HepG2 (cell line): Measurements from ENCODE around the gene SPIRE1. TPM values are rescaled to one million over a fixed set of nuclear protein-coding genes. Genes with fewer than 3 reads are reported as not detected.

Experiments
- BHLHE40 ChIP-seq: IDR thresholded peaks from 2 replicates; pipeline ENCODE4 v1.6.1; 2011; ENCODE audit warnings: low read length, improper control_type of control experiment
- BRD4 ChIP-seq: sonication (generic); formaldehyde crosslinking; IDR thresholded peaks from 2 replicates; pipeline ENCODE4 v1.4.0; 2020; ENCODE audit warnings: missing genetic modification reagents
- CBX5 ChIP-seq: sonication (generic); formaldehyde crosslinking; IDR thresholded peaks from 2 replicates; pipeline ENCODE4 v1.4.0; 2020; ENCODE audit warnings: missing genetic modification reagents, borderline replicate concordance
- DNMT1 ChIP-seq: sonication (generic); formaldehyde crosslinking; IDR thresholded peaks from 2 replicates; pipeline ENCODE4 v1.5.1; 2020; ENCODE audit warnings: mild to moderate bottlenecking, missing genetic modification reagents
- HOXA9 ChIP-seq: sonication (generic); formaldehyde crosslinking; IDR thresholded peaks from 2 replicates; pipeline ENCODE4 v1.8.1; 2022; ENCODE audit warnings: missing genetic modification reagents, mild to moderate bottlenecking, moderate library complexity, borderline replicate concordance
- IKZF5 ChIP-seq: IDR thresholded peaks from 2 replicates; pipeline ENCODE4 v1.6.1; 2018; ENCODE audit warnings: missing genetic modification reagents, mild to moderate bottlenecking, missing compliant biosample characterization
- IRX3 ChIP-seq: sonication (generic); formaldehyde crosslinking; IDR thresholded peaks from 2 replicates; pipeline ENCODE4 v1.8.1; 2023; ENCODE audit warnings: mild to moderate bottlenecking, low read depth, missing genetic modification reagents, borderline replicate concordance
- KAT2B ChIP-seq: fragments of 150-350 bp; IDR thresholded peaks from 2 replicates; pipeline ENCODE4 v1.6.1; 2014; ENCODE audit warnings: low read depth, low read length, borderline replicate concordance
- KAT7 ChIP-seq: IDR thresholded peaks from 2 replicates; pipeline ENCODE4 v1.6.1; 2018; ENCODE audit warnings: borderline replicate concordance, missing compliant biosample characterization
- KDM4B ChIP-seq: sonication (generic); formaldehyde crosslinking; IDR thresholded peaks from 2 replicates; pipeline ENCODE4 v1.4.0; 2020; ENCODE audit warnings: missing genetic modification reagents
- NR2F1 ChIP-seq, 2 experiments: fragments of 450-650 bp in 1 of 2; formaldehyde crosslinking in 1 of 2; IDR thresholded peaks; 2 replicates each; pipeline versions ENCODE4 v1.5.0 to v1.6.1; 2016 to 2020; ENCODE audit warnings: mild to moderate bottlenecking in 1 of 2, missing compliant biosample characterization in 1 of 2, missing genetic modification reagents in 1 of 2, moderate library complexity in 1 of 2
- PCBP2 ChIP-seq: fragments of 200-400 bp; formaldehyde crosslinking; optimal IDR thresholded peaks from 2 replicates; pipeline ENCODE3; 2018; ENCODE audit warnings: low read length, low read depth; ENCODE audit not compliant: poor library complexity, severe bottlenecking
- SIN3A ChIP-seq: IDR thresholded peaks from 2 replicates; pipeline ENCODE4 v1.6.1; 2011; ENCODE audit warnings: low read depth, mild to moderate bottlenecking, control low read depth, low read length, borderline replicate concordance
- SP5 ChIP-seq: IDR thresholded peaks from 2 replicates; pipeline ENCODE4 v1.6.1; 2016; ENCODE audit warnings: low read depth, borderline replicate concordance
- TBL1XR1 ChIP-seq: fragments of 150-350 bp; IDR thresholded peaks from 2 replicates; pipeline ENCODE4 v1.6.1; 2014; ENCODE audit warnings: borderline replicate concordance, low read length; ENCODE audit not compliant: partially characterized antibody
- ZNF251 ChIP-seq: sonication (generic); formaldehyde crosslinking; IDR thresholded peaks from 2 replicates; pipeline ENCODE4 v1.9.0; 2021; ENCODE audit warnings: mild to moderate bottlenecking, missing genetic modification reagents
- ZNF607 ChIP-seq: sonication (generic); formaldehyde crosslinking; IDR thresholded peaks from 2 replicates; pipeline ENCODE4 v1.5.1; 2020; ENCODE audit warnings: missing genetic modification reagents, mild to moderate bottlenecking, borderline replicate concordance
- ZNF670 ChIP-seq: sonication (generic); formaldehyde crosslinking; IDR thresholded peaks from 2 replicates; pipeline ENCODE4 v1.8.0; 2022; ENCODE audit warnings: mild to moderate bottlenecking, missing genetic modification reagents, borderline replicate concordance
- ZNF75D ChIP-seq: sonication (generic); formaldehyde crosslinking; IDR thresholded peaks from 2 replicates; pipeline ENCODE4 v1.8.1; 2023; ENCODE audit warnings: missing genetic modification reagents, mild to moderate bottlenecking, borderline replicate concordance
- ZSCAN30 ChIP-seq: sonication (generic); formaldehyde crosslinking; IDR thresholded peaks from 2 replicates; pipeline ENCODE4 v1.5.0; 2020; ENCODE audit warnings: mild to moderate bottlenecking, missing genetic modification reagents
- polyA plus RNA-seq, 8 experiments: library from polyadenylated mRNA; depleted of rRNA in 3 of 8; stranded (reverse) in 7 of 8; unstranded in 1 of 8; fragments of >200 nt; fragmentation: Illumina TruSeq in 4 of 8; extraction: Trizol in 4 of 8; gene quantifications; 2 replicates each; pipeline versions ENCODE4 v1.2.1 to v1.2.3, GENCODE V29; 2011 to 2016; ENCODE audit warnings: low read depth in 4 of 8, missing spikeins in 1 of 8, mixed read lengths in 1 of 8; ENCODE audit not compliant: insufficient read depth in 1 of 8
- total RNA-seq, 5 experiments: library from RNA; depleted of rRNA; stranded (reverse); fragments of >200 nt; fragmentation: Illumina TruSeq; extraction: Trizol; gene quantifications; 2 replicates each; pipeline ENCODE4 v1.2.3, GENCODE V29; 2016; ENCODE audit warnings: low read depth in 1 of 5
- TF ChIP-seq, protein P1 (sequence below), 2 experiments: sonication (generic) in 1 of 2; formaldehyde crosslinking in 1 of 2; IDR thresholded peaks; 2 replicates each; pipeline versions ENCODE4 v1.5.1 to v1.6.1; 2011 to 2020; ENCODE audit warnings: borderline replicate concordance in 1 of 2, low read depth in 1 of 2, low read length in 1 of 2, mild to moderate bottlenecking in 1 of 2, missing genetic modification reagents in 1 of 2, moderate library complexity in 1 of 2
- TF ChIP-seq, protein P2 (sequence below): sonication (generic); formaldehyde crosslinking; IDR thresholded peaks from 2 replicates; pipeline ENCODE4 v1.4.0; 2020; ENCODE audit warnings: missing genetic modification reagents
- TF ChIP-seq, protein P3 (sequence below): sonication (generic); formaldehyde crosslinking; conservative IDR thresholded peaks from 2 replicates; pipeline ENCODE4 v1.8.0; 2022; ENCODE audit warnings: mild to moderate bottlenecking, moderate library complexity, missing genetic modification reagents

SPIRE1 gene
- total and polyA plus RNA-seq, 2 of the 13 experiments (the other 11 are each of a cell fraction or from before 2014, with no cell fraction given) = 9.9 to 21.3 TPM

GRCh38 chr18:12420821-12421421 is 237.0 kb downstream of the SPIRE1 start (continued):
- no peak for TF ChIP-seq ZNF75D (CRISPR knock-in tag)
- no peak for TF ChIP-seq HOXA9 (CRISPR knock-in tag)
- 0 out of 2 replicates have a peak, but pooled peaks have one; percentile 39 for TF ChIP-seq IKZF5 (CRISPR knock-in tag)
- TF ChIP-seq BHLHE40 = peak; percentile 74
- no peak for TF ChIP-seq DNMT1
- peak; percentile 33; the same call in 1 of the 2 replicates for TF ChIP-seq SIN3A
- TF ChIP-seq, protein P1, sequence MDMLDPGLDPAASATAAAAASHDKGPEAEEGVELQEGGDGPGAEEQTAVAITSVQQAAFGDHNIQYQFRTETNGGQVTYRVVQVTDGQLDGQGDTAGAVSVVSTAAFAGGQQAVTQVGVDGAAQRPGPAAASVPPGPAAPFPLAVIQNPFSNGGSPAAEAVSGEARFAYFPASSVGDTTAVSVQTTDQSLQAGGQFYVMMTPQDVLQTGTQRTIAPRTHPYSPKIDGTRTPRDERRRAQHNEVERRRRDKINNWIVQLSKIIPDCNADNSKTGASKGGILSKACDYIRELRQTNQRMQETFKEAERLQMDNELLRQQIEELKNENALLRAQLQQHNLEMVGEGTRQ (IDR thresholded peaks at IDR 0.05; ENCODE audit: low read depth, low read length) = no peak
- TF ChIP-seq, protein P1 (CRISPR knock-in tag; IDR thresholded peaks at IDR 0.05; ENCODE audit: borderline replicate concordance) = no peak
- TF ChIP-seq NR2F1 (CRISPR knock-in tag; IDR thresholded peaks at IDR 0.05) = no peak
- TF ChIP-seq, protein P2, sequence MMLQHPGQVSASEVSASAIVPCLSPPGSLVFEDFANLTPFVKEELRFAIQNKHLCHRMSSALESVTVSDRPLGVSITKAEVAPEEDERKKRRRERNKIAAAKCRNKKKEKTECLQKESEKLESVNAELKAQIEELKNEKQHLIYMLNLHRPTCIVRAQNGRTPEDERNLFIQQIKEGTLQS (CRISPR knock-in tag) = peak; percentile 38; the same call in 1 of the 2 replicates
- TF ChIP-seq IRX3 (CRISPR knock-in tag) = no peak
- TF ChIP-seq ZNF251 = no peak
- 0 out of 2 replicates have a peak, but pooled peaks have one; percentile 25 for TF ChIP-seq BRD4 (CRISPR knock-in tag)
- TF ChIP-seq PCBP2 = no peak
- TF ChIP-seq CBX5 (CRISPR knock-in tag) = peak; percentile 37; the same call in 1 of the 2 replicates
- TF ChIP-seq SP5 (CRISPR knock-in tag) = no peak
- TF ChIP-seq, protein P3, sequence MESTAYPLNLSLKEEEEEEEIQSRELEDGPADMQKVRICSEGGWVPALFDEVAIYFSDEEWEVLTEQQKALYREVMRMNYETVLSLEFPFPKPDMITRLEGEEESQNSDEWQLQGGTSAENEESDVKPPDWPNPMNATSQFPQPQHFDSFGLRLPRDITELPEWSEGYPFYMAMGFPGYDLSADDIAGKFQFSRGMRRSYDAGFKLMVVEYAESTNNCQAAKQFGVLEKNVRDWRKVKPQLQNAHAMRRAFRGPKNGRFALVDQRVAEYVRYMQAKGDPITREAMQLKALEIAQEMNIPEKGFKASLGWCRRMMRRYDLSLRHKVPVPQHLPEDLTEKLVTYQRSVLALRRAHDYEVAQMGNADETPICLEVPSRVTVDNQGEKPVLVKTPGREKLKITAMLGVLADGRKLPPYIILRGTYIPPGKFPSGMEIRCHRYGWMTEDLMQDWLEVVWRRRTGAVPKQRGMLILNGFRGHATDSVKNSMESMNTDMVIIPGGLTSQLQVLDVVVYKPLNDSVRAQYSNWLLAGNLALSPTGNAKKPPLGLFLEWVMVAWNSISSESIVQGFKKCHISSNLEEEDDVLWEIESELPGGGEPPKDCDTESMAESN (CRISPR knock-in tag) = peak; percentile 78
- TF ChIP-seq ZNF670 = peak; percentile 33; the same call in 1 of the 2 replicates
- no peak for TF ChIP-seq TBL1XR1
- TF ChIP-seq ZSCAN30 (CRISPR knock-in tag) = no peak
- no peak for TF ChIP-seq KAT2B
- TF ChIP-seq KAT7 (CRISPR knock-in tag) = 0 out of 2 replicates have a peak, but pooled peaks have one; percentile 41
- TF ChIP-seq KDM4B (CRISPR knock-in tag) = 0 out of 2 replicates have a peak, but pooled peaks have one; percentile 80
- peak; percentile 83 for TF ChIP-seq ZNF607
